Natural killer cell treated with Interleukin-12 subunit alpha and Interleukin-12 subunit beta and Interleukin-15 and Interleukin-18, amount 100 ng/mL, for 72 hours (primary cell): ENCODE results near the gene PCBP3. TPM values are rescaled to one million over a fixed set of nuclear protein-coding genes. Genes with fewer than 3 reads are reported as not detected.
A peak's percentile ranks its signal among the peaks of the same experiment; 100 is the strongest.

ENCODE experiments used
- ATAC-seq, 2 donors: fragments of 150-1000 bp; cut with Tn5 transposase in 1 of 2; sonication (Bioruptor Pico), chemical (Tn5 transposase) in 1 of 2; 2 replicates each; pipeline ENCODE4 v1.10.0; 2021
- DNase-seq: peaks from one replicate; pipeline ENCODE4 v3.0.0; 2022; ENCODE audit warnings: low spot score
- H3K27ac Mint-ChIP-seq, 2 donors: 1 replicate in 1 of 2; 2 replicates in 1 of 2; pipeline ENCODE4 v1.8.0; 2022; ENCODE audit warnings: mixed read lengths in 2 of 2, mild to moderate bottlenecking in 1 of 2, moderate library complexity in 1 of 2
- H3K27me3 Mint-ChIP-seq, 2 donors: 1 replicate in 1 of 2; 2 replicates in 1 of 2; pipeline ENCODE4 v1.8.0; 2022; ENCODE audit warnings: mixed read lengths in 2 of 2
- H3K36me3 Mint-ChIP-seq: one replicate; pipeline ENCODE4 v1.8.0; 2022; ENCODE audit warnings: mixed read lengths
- H3K4me1 Mint-ChIP-seq, 2 donors: 1 replicate in 1 of 2; 2 replicates in 1 of 2; pipeline ENCODE4 v1.8.0; 2022; ENCODE audit warnings: low read depth in 2 of 2, mixed read lengths in 2 of 2, mild to moderate bottlenecking in 1 of 2
- H3K4me3 Mint-ChIP-seq: one replicate; pipeline ENCODE4 v1.8.0; 2022; ENCODE audit warnings: mixed read lengths
- H3K9me3 Mint-ChIP-seq: 2 replicates; pipeline ENCODE4 v1.8.0; 2022; ENCODE audit warnings: mixed read lengths
- total RNA-seq, 2 donors: library from RNA; stranded (reverse); gene quantifications; one replicate each; pipeline ENCODE4 v1.2.3, GENCODE V29; 2022

The PCBP3 gene
- total RNA-seq, 2 donors from 2014 or later: 0.43 to 1.4 TPM

- Mint-ChIP-seq H3K4me3 (no peak overlapping the region), H3K27me3 (peaks cover 13 to 21% of the 10 kb centered on the region in 2 donors), H3K27ac (no peak overlapping the region), H3K9me3 (no peaks in the 10 kb centered on the region), H3K36me3 (no peaks in the 10 kb centered on the region), H3K4me1 (peaks cover 0 to 5% of the 10 kb centered on the region in 2 donors)
- no peak for ATAC-seq
- no peak for DNase-seq
These were observed 212.9 kb downstream of the PCBP3 start for GRCh38 chr21:45856442-45856841.

GRCh38 chr21:45856906-45857305 lies 213.4 kb downstream of the PCBP3 start:
- H3K9me3 Mint-ChIP-seq: no peaks in the 10 kb centered on the region
- H3K4me1 Mint-ChIP-seq: peaks cover 0 to 7% of the 10 kb centered on the region in 2 donors
- ATAC-seq (no peak), DNase-seq (no peak)
- no peaks in the 10 kb centered on the region for H3K36me3 Mint-ChIP-seq
- H3K27ac Mint-ChIP-seq: no peak overlapping the region
- peaks cover 15 to 21% of the 10 kb centered on the region in 2 donors for H3K27me3 Mint-ChIP-seq
- no peak overlapping the region for H3K4me3 Mint-ChIP-seq

DNA sequence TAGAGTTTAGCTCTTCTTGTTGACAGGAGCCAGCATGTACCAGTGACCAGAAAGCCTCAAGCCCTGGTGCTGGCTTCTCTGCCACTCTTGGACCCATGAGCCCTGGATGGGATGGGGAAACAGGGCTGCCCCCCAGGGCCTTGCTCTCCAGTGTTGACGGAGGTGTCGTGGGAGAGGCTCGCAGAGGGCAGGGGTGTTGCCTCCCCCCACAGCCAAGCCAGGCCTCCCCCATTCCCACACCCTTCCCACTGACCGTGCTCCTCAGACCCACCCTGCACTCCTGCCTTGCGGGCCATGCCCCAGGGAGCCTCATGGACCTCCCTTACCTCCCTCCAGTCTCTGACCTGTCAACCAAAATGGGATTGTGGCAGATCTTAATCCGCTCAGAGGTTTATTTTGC lies 214.2 kb downstream of the PCBP3 start:
- H3K4me3 Mint-ChIP-seq: no peak overlapping the region
- H3K27me3 Mint-ChIP-seq: peaks cover 13 to 16% of the 10 kb centered on the region in 2 donors
- no peak overlapping the region for H3K27ac Mint-ChIP-seq
- no peaks in the 10 kb centered on the region for H3K9me3 Mint-ChIP-seq
- H3K36me3 Mint-ChIP-seq: no peaks in the 10 kb centered on the region
- peaks cover 0 to 7% of the 10 kb centered on the region in 2 donors for H3K4me1 Mint-ChIP-seq
- ATAC-seq (peak in 1 of 2 donors; percentile 44), DNase-seq (no peak)

- Mint-ChIP-seq H3K36me3 (no peaks in the 10 kb centered on the region), H3K9me3 (no peaks in the 10 kb centered on the region), H3K27me3 (peaks cover 10 to 12% of the 10 kb centered on the region in 2 donors), H3K27ac (no peak overlapping the region), H3K4me1 (peaks cover 0 to 7% of the 10 kb centered on the region in 2 donors), H3K4me3 (no peak overlapping the region)
- ATAC-seq (no peak), DNase-seq (no peak)
These were observed 214.7 kb downstream of the PCBP3 start for GRCh38 chr21:45858180-45858579.

- no peaks in the 10 kb centered on the region for H3K9me3 Mint-ChIP-seq
- no peaks in the 10 kb centered on the region for H3K36me3 Mint-ChIP-seq
- H3K27ac Mint-ChIP-seq: no peak overlapping the region
- peaks cover 0 to 7% of the 10 kb centered on the region in 2 donors for H3K4me1 Mint-ChIP-seq
- ATAC-seq: no peak
- peaks cover 7 to 10% of the 10 kb centered on the region in 2 donors for H3K27me3 Mint-ChIP-seq
- H3K4me3 Mint-ChIP-seq: no peak overlapping the region
- DNase-seq: no peak
These were observed 215.7 kb downstream of the PCBP3 start for GRCh38 chr21:45859041-45859761.

DNA sequence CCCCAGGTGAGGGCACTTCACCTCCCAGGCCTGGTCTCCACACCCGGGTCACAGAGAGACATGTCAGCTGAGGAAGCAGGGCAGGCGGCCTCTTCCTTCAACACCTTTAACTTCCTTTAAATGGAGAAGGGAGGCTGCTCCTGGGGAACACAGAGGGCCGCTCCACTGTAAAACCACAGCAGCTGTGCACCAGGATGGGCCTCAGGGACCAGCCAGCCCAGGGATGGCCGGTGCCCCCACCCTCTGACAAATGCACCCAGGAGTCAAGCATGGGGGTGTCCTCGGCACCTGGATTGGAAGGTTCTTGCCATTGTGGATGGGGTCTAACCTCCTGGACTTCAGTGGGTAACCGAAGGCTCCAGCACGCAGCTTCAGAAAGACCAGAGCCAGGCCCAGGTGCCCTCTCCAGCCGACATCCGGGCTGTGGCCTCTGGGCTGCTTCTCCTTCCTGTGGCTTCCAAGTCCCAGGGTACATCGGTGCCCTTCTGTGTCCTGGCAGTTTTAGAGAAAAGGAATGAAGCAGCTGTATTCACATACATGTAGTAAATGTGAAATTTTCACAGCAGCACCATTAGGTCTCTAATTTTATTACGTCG lies 216.3 kb downstream of the PCBP3 start:
- peaks cover 0 to 7% of the 10 kb centered on the region in 2 donors for H3K4me1 Mint-ChIP-seq
- peaks cover 2 to 5% of the 10 kb centered on the region in 2 donors for H3K27me3 Mint-ChIP-seq
- no peak for DNase-seq
- H3K9me3 Mint-ChIP-seq: no peaks in the 10 kb centered on the region
- no peak for ATAC-seq
- no peak overlapping the region for H3K4me3 Mint-ChIP-seq
- H3K36me3 Mint-ChIP-seq: no peaks in the 10 kb centered on the region
- no peak overlapping the region for H3K27ac Mint-ChIP-seq

DNA sequence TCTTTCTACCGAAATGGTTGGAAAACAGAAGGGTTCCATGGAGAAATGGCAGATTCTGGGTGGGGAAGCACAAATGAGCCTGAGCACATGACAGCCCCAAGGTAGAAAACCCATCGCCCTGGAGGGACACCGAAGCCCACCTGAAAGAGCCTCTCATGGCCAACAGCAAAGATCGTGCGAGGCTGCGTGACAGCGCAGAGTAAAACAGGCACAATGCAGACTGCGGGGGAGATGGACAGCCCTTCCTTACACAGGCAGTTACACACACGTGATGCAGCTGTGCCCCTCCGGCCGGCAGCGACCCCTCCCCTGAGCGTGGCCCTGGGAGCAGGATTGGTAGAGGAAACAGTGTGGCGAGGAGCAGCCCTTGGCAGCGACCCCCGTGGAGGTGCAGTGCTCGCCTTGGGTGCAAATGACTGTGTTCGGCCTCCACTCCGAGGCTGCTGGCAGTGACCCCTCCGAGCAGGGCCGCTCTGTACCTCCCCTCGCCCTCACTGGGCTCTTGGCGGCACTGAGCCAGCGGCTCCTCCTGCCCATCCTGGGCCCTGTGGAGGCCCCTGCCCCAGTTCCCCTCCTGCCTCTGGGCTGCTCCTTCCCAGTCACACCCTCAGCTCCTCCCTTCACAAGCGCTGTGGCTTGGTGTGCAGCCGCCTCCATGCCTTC lies 217.1 kb downstream of the PCBP3 start:
- H3K4me3 Mint-ChIP-seq: no peak overlapping the region
- peaks cover 0 to 3% of the 10 kb centered on the region in 2 donors for H3K27me3 Mint-ChIP-seq
- peaks cover 0 to 7% of the 10 kb centered on the region in 2 donors for H3K4me1 Mint-ChIP-seq
- DNase-seq (no peak), ATAC-seq (peak; percentile 32 to 34)
- H3K27ac Mint-ChIP-seq: no peak overlapping the region
- H3K36me3 Mint-ChIP-seq: no peaks in the 10 kb centered on the region
- H3K9me3 Mint-ChIP-seq: no peaks in the 10 kb centered on the region

DNA sequence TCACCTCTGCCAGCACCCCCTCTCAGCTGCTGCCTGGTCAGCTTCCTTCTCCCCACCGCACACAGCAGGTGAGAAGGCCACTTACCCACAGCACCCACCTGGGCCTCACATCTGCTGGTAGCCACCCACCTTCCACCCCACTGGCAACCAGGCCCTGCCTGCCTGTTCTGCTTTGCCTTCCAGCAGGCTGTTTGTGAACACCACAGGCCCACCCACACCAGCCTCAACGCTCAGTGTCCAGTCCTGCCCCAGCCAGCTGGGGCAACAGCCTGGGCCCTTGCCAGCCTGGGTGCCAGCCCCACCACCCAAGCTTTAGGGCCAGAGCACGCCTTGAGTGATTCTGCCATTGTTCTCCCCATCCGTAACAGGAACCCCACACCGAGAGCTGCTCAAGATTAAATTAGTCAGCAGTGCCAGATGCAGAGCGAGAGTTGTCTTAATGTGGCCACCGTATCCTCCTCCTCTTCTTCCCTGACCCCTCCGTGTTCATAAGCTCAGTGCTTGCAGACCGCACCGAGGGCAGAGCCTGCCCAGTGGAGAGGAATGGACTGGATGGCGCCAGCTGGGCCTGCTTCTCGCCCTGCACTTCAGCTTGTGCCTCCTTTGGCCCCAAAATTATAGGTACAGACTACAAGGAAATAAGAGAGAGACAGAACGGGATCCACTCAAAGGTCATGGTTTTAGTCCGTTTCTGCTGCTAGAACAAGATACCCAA lies 217.8 kb downstream of the PCBP3 start:
- no peak for DNase-seq
- Mint-ChIP-seq H3K4me3 (no peak overlapping the region), H3K27ac (no peak overlapping the region), H3K27me3 (peaks cover 0 to 3% of the 10 kb centered on the region in 2 donors), H3K4me1 (peaks cover 0 to 7% of the 10 kb centered on the region in 2 donors), H3K9me3 (no peaks in the 10 kb centered on the region), H3K36me3 (no peaks in the 10 kb centered on the region)
- ATAC-seq: peak in 1 of 2 donors; percentile 19

GRCh38 chr21:45862543-45863207 lies 219.2 kb downstream of the PCBP3 start:
- Mint-ChIP-seq H3K4me1 (peaks cover 0 to 7% of the 10 kb centered on the region in 2 donors), H3K27ac (no peak overlapping the region), H3K36me3 (no peaks in the 10 kb centered on the region), H3K4me3 (no peak overlapping the region), H3K27me3 (peaks cover 0 to 3% of the 10 kb centered on the region in 2 donors), H3K9me3 (no peaks in the 10 kb centered on the region)
- no peak for ATAC-seq
- no peak for DNase-seq

DNA sequence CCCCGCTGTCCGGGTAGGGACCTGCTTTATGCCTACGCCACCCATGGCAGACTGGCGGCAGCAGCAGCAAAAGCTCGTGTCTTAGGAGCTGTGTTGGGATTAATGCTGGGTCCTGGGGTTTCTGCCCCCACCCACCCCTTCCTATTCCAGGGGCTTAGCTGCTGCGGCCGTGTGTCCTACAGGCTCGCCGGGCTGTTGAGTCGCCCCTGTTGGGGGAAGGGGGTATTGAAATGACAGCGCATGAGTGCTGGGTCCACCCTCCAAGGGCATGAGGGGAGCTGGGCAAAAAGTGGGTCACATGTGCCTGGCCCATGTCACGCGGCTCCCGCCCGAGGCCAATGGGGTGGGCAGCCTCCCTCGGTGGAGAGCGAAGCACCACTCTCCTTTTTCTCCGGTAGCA lies 219.7 kb downstream of the PCBP3 start:
- ATAC-seq (no peak), DNase-seq (no peak)
- Mint-ChIP-seq H3K36me3 (no peaks in the 10 kb centered on the region), H3K4me3 (no peak overlapping the region), H3K27ac (no peak overlapping the region), H3K9me3 (no peaks in the 10 kb centered on the region), H3K27me3 (peaks cover 0 to 3% of the 10 kb centered on the region in 2 donors), H3K4me1 (peaks cover 0 to 7% of the 10 kb centered on the region in 2 donors)

DNA sequence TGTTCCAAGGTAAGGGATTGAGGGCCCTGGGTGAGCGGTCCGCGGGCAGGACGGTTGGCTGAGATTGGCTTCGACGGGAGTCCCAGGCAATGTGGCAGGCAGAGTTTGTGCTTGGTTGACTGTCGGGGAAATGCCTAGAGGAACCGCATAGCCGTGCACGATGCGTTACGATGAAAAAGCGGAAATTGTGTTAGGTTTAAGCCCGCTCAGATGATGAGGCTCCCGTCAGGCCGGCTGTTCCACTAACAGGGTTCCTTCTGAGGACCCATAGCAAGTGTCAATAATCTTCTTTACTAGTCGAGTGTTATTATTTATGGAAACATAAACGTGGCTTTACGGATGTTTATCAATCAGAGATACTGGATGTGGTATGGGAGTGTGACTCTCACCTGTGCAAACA lies 220.2 kb downstream of the PCBP3 start:
- Mint-ChIP-seq H3K9me3 (no peaks in the 10 kb centered on the region), H3K4me3 (no peak overlapping the region), H3K36me3 (no peaks in the 10 kb centered on the region), H3K4me1 (peaks cover 0 to 7% of the 10 kb centered on the region in 2 donors), H3K27me3 (peaks cover 0 to 3% of the 10 kb centered on the region in 2 donors), H3K27ac (no peak overlapping the region)
- no peak for DNase-seq
- no peak for ATAC-seq

- H3K4me1 Mint-ChIP-seq: peaks cover 0 to 7% of the 10 kb centered on the region in 2 donors
- no peaks in the 10 kb centered on the region for H3K9me3 Mint-ChIP-seq
These were observed 220.9 kb downstream of the PCBP3 start for GRCh38 chr21:45864436-45864835.

GRCh38 chr21:45865106-45865835 lies 221.7 kb downstream of the PCBP3 start:
- no peak for ATAC-seq
- Mint-ChIP-seq H3K4me1 (peaks cover 0 to 7% of the 10 kb centered on the region in 2 donors), H3K27ac (no peak overlapping the region), H3K4me3 (no peak overlapping the region), H3K36me3 (no peaks in the 10 kb centered on the region), H3K27me3 (peaks cover 0 to 3% of the 10 kb centered on the region in 2 donors), H3K9me3 (no peaks in the 10 kb centered on the region)
- DNase-seq: no peak

More at GRCh38 chr21:45864436-45864835, 220.9 kb downstream of the PCBP3 start:
- H3K4me3 Mint-ChIP-seq: no peak overlapping the region
- no peak for DNase-seq
- H3K27ac Mint-ChIP-seq: no peak overlapping the region
- no peak for ATAC-seq
- no peaks in the 10 kb centered on the region for H3K36me3 Mint-ChIP-seq
- peaks cover 0 to 3% of the 10 kb centered on the region in 2 donors for H3K27me3 Mint-ChIP-seq
